K562 (cell line): ENCODE results near the gene TPM4. TPM values are rescaled to one million over a fixed set of nuclear protein-coding genes. Genes with fewer than 3 reads are reported as not detected.

Experiments
- BACH1 ChIP-seq: fragments of 200-800 bp; sonication (Bioruptor generic); IDR thresholded peaks from 2 replicates; pipeline ENCODE4 v1.6.1; 2016; ENCODE audit warnings: missing genetic modification characterization, missing compliant biosample characterization
- E2F3 ChIP-seq: fragments of 250-450 bp; sonication (Bioruptor Pico); IDR thresholded peaks from 2 replicates; pipeline ENCODE4 v1.4.0; 2020; ENCODE audit warnings: mild to moderate bottlenecking
- NFE2L1 ChIP-seq: fragments of 450-650 bp; IDR thresholded peaks from 2 replicates; pipeline ENCODE4 v1.6.1; 2016; ENCODE audit warnings: missing genetic modification characterization, low read depth, mild to moderate bottlenecking, missing compliant biosample characterization, moderate library complexity, borderline replicate concordance
- OTX1 ChIP-seq: fragments of 450-650 bp; formaldehyde crosslinking; IDR thresholded peaks from 2 replicates; pipeline ENCODE4 v1.4.0; 2022; ENCODE audit warnings: mild to moderate bottlenecking
- RBM39 ChIP-seq: fragments of 200-400 bp; formaldehyde crosslinking; optimal IDR thresholded peaks from 2 replicates; pipeline ENCODE3; 2018; ENCODE audit warnings: low read depth, low read length
- ZBTB49 ChIP-seq: sonication (generic); formaldehyde crosslinking; IDR thresholded peaks from 2 replicates; pipeline ENCODE4 v1.8.0; 2022; ENCODE audit warnings: missing genetic modification reagents, mild to moderate bottlenecking, borderline replicate concordance
- ZNF134 ChIP-seq: fragments of 250-450 bp; sonication (Bioruptor Pico); conservative IDR thresholded peaks from 2 replicates; pipeline ENCODE4 v1.4.0; 2020
- ZNF318 ChIP-seq, 2 experiments: fragments of 450-650 bp; IDR thresholded peaks; 2 replicates each; pipeline ENCODE4 v1.6.1; 2016; ENCODE audit warnings: mild to moderate bottlenecking in 2 of 2, borderline replicate concordance in 1 of 2, low read depth in 1 of 2, moderate library complexity in 1 of 2
- polyA plus RNA-seq, 8 experiments: library from polyadenylated mRNA; depleted of rRNA in 4 of 8; stranded (reverse) in 5 of 8; unstranded in 3 of 8; fragments of >200 nt; fragmentation: Nextera tagmentation in 2 of 8; fragmentation: Illumina TruSeq in 1 of 8; extraction: Ambion mirVana in 2 of 8; extraction: Trizol in 1 of 8; gene quantifications; 2 replicates each; pipeline versions ENCODE4 v1.2.1 to v1.2.3, GENCODE V29; 2011 to 2014; ENCODE audit warnings: inconsistent platforms in 1 of 8, missing spikeins in 1 of 8
- total RNA-seq, 7 experiments: library from RNA; depleted of rRNA in 6 of 7; stranded (reverse); fragments of >200 nt in 6 of 7; fragmentation: Illumina TruSeq in 2 of 7; extraction: Trizol in 2 of 7; gene quantifications; 2 replicates each; pipeline versions ENCODE4 v1.2.1 to v1.2.3, GENCODE V29; 2011 to 2021; ENCODE audit warnings: low replicate concordance in 1 of 7

The TPM4 gene
- total and polyA plus RNA-seq, 9 of the 15 experiments (the other 6 are each of a cell fraction or from before 2014, with no cell fraction given): 28.1 to 111 (median 77.4) TPM

- TF ChIP-seq ZNF318 (IDR thresholded peaks at IDR 0.05; ENCODE audit: borderline replicate concordance in 1 of 2, low read depth in 1 of 2): no peak
- TF ChIP-seq OTX1 (CRISPR knock-in tag): no peak
- TF ChIP-seq BACH1 (tag): no peak
- no peak for TF ChIP-seq RBM39
- TF ChIP-seq E2F3 (CRISPR knock-in tag): no peak
- TF ChIP-seq ZNF134: no peak
- TF ChIP-seq ZBTB49 (CRISPR knock-in tag): no peak
- no peak for TF ChIP-seq NFE2L1 (tag)
These were observed 45.1 kb upstream of the TPM4 start (continued) for GRCh38 chr19:16030964-16031871.
